H1 (cell line): ENCODE data around the gene CEBPE. TPM values are rescaled to one million over a fixed set of nuclear protein-coding genes. Genes with fewer than 3 reads are reported as not detected.

Experiments
- KDM5A ChIP-seq: fragments of 200-600 bp; IDR thresholded peaks from 2 replicates; pipeline ENCODE4 v1.7.1; 2012; ENCODE audit warnings: mild to moderate bottlenecking, low read length, inconsistent platforms, mixed read lengths
- SAP30 ChIP-seq: fragments of 300-600 bp; sonication (generic); IDR thresholded peaks from 2 replicates; pipeline ENCODE4 v1.7.1; 2012; ENCODE audit warnings: low read length, moderate library complexity, mild to moderate bottlenecking, inconsistent platforms; ENCODE audit not compliant: insufficient read depth, insufficient replicate concordance
- polyA plus RNA-seq, 7 experiments: library from polyadenylated mRNA; depleted of rRNA in 3 of 7; stranded (reverse) in 5 of 7; unstranded in 2 of 7; fragments of >200 nt in 5 of 7; fragments of 200-250 nt in 2 of 7; gene quantifications; 1 replicate in 5 of 7; 2 replicates in 1 of 7; 4 replicates in 1 of 7; pipeline versions ENCODE4 v1.2.1 to v1.2.3, GENCODE V29; 2011 to 2013; ENCODE audit warnings: missing spikeins in 2 of 7, mixed read lengths in 2 of 7
- total RNA-seq: library from RNA; stranded (reverse); fragmentation: NEBNext Ultra II Directional; extraction: Animal tissue kit (Norgen Biotek cat#: 25700); gene quantifications from 2 replicates; pipeline ENCODE4 v1.2.1, GENCODE V29; 2021

The CEBPE gene
- total and polyA plus RNA-seq, 2 of the 8 experiments (the other 6 are each of a cell fraction or from before 2014, with no cell fraction given): 0.05 TPM; not detected in 1

GRCh38 chr14:23125933-23126524, 7.0 kb upstream of the CEBPE start (continued):
- TF ChIP-seq KDM5A (no peak), SAP30 (no peak)
- TF ChIP-seq, all 59 proteins: peak for 0
